H9 (cell line): ENCODE results near the gene ELAVL1. TPM values are rescaled to one million over a fixed set of nuclear protein-coding genes. Genes with fewer than 3 reads are reported as not detected.
A peak's percentile ranks its signal among the peaks of the same experiment; 100 is the strongest.

Experiments
- DNase-seq: peaks from one replicate; pipeline ENCODE4 v3.0.0-alpha.2; 2017
- H2AFZ ChIP-seq: one replicate; pipeline ENCODE4 v1.6.1; 2013; ENCODE audit warnings: mild to moderate bottlenecking, low read length, control low read depth, moderate library complexity
- H2AK5ac ChIP-seq: 2 replicates; pipeline ENCODE4 v1.6.1; 2013; ENCODE audit warnings: low read length, control low read depth, mixed read lengths; ENCODE audit not compliant: insufficient read length
- H2BK120ac ChIP-seq: one replicate; pipeline ENCODE4 v1.6.1; 2013; ENCODE audit warnings: low read depth, mild to moderate bottlenecking, low read length, control low read depth, inconsistent platforms; ENCODE audit not compliant: poor library complexity, severe bottlenecking
- H2BK12ac ChIP-seq: 2 replicates; pipeline ENCODE4 v1.6.1; 2013; ENCODE audit warnings: low read length, control low read depth, mixed read lengths, low read depth; ENCODE audit not compliant: insufficient read length
- H2BK15ac ChIP-seq: 2 replicates; pipeline ENCODE4 v1.6.1; 2013; ENCODE audit warnings: low read depth, low read length, control low read depth
- H2BK20ac ChIP-seq: one replicate; pipeline ENCODE4 v1.6.1; 2013; ENCODE audit warnings: low read depth, mild to moderate bottlenecking, low read length, control low read depth, inconsistent platforms; ENCODE audit not compliant: poor library complexity, severe bottlenecking
- H2BK5ac ChIP-seq: 2 replicates; pipeline ENCODE4 v1.6.1; 2013; ENCODE audit warnings: low read length, control low read depth, mixed read lengths; ENCODE audit not compliant: insufficient read length
- H3K14ac ChIP-seq: 2 replicates; pipeline ENCODE4 v1.6.1; 2013; ENCODE audit warnings: low read length, control low read depth; ENCODE audit not compliant: insufficient read depth
- H3K18ac ChIP-seq: 2 replicates; pipeline ENCODE4 v1.6.1; 2013; ENCODE audit warnings: low read depth, mild to moderate bottlenecking, mixed read lengths, low read length, control low read depth; ENCODE audit not compliant: insufficient read length
- H3K23ac ChIP-seq: 2 replicates; pipeline ENCODE4 v1.6.1; 2013; ENCODE audit warnings: low read length, control low read depth, mixed read lengths, low read depth; ENCODE audit not compliant: insufficient read length
- H3K23me2 ChIP-seq: 2 replicates; pipeline ENCODE4 v1.6.1; 2013; ENCODE audit warnings: low read depth, mild to moderate bottlenecking, mixed read lengths, low read length, control low read depth; ENCODE audit not compliant: insufficient read length, poor library complexity, severe bottlenecking
- H3K27ac ChIP-seq: 2 replicates; pipeline ENCODE4 v1.5.1; 2013; ENCODE audit warnings: low read length, control low read depth, mixed read lengths, low read depth; ENCODE audit not compliant: insufficient read length
- H3K27me3 ChIP-seq: 2 replicates; pipeline ENCODE4 v1.6.1; 2013; ENCODE audit warnings: low read length, control low read depth, inconsistent platforms; ENCODE audit not compliant: insufficient read depth
- H3K4ac ChIP-seq: 2 replicates; pipeline ENCODE4 v1.6.1; 2013; ENCODE audit warnings: low read depth, mild to moderate bottlenecking, control low read depth, inconsistent platforms, low read length, moderate library complexity
- H3K4me1 ChIP-seq: 2 replicates; pipeline ENCODE4 v1.6.1; 2013; ENCODE audit warnings: low read length, control low read depth, inconsistent platforms; ENCODE audit not compliant: insufficient read depth
- H3K4me2 ChIP-seq: 2 replicates; pipeline ENCODE4 v1.6.1; 2013; ENCODE audit warnings: low read length, control low read depth, mixed read lengths; ENCODE audit not compliant: insufficient read length, insufficient read depth
- H3K56ac ChIP-seq: 2 replicates; pipeline ENCODE4 v1.6.1; 2013; ENCODE audit warnings: low read depth, mild to moderate bottlenecking, mixed read lengths, low read length, control low read depth; ENCODE audit not compliant: insufficient read length
- H3K79me1 ChIP-seq: 2 replicates; pipeline ENCODE4 v1.6.1; 2013; ENCODE audit warnings: low read depth, mild to moderate bottlenecking, moderate library complexity, low read length, control low read depth, inconsistent platforms; ENCODE audit not compliant: insufficient read depth, poor library complexity, severe bottlenecking
- H3K79me2 ChIP-seq: 2 replicates; pipeline ENCODE4 v1.6.1; 2013; ENCODE audit warnings: low read length, control low read depth, inconsistent platforms; ENCODE audit not compliant: insufficient read depth
- H3K9ac ChIP-seq: 2 replicates; pipeline ENCODE4 v1.6.1; 2013; ENCODE audit warnings: low read length, control low read depth, mixed read lengths; ENCODE audit not compliant: insufficient read length; ENCODE audit errors: extremely low read depth
- H3K9me3 ChIP-seq: one replicate; pipeline ENCODE4 v1.6.1; 2013; ENCODE audit warnings: low read depth, low read length, inconsistent platforms; ENCODE audit not compliant: control insufficient read depth
- H3T11ph ChIP-seq: one replicate; pipeline ENCODE4 v1.6.1; 2013; ENCODE audit warnings: mild to moderate bottlenecking, low read length, control low read depth, inconsistent platforms
- H4K20me1 ChIP-seq: one replicate; pipeline ENCODE4 v1.6.1; 2013; ENCODE audit not compliant: control insufficient read depth, insufficient read length, insufficient read depth
- H4K5ac ChIP-seq: 2 replicates; pipeline ENCODE4 v1.6.1; 2013; ENCODE audit warnings: low read depth, mild to moderate bottlenecking, mixed read lengths, low read length, control low read depth; ENCODE audit not compliant: insufficient read length
- H4K8ac ChIP-seq: replicated peaks from 2 replicates; pipeline ENCODE4 v1.6.1; 2013; ENCODE audit warnings: low read length, control low read depth, mixed read lengths, low read depth; ENCODE audit not compliant: insufficient read length
- H4K91ac ChIP-seq: 2 replicates; pipeline ENCODE4 v1.6.1; 2013; ENCODE audit warnings: low read depth, mild to moderate bottlenecking, moderate library complexity, mixed read lengths, low read length, control low read depth; ENCODE audit not compliant: insufficient read length
- H3K27ac Mint-ChIP-seq, 3 experiments: 2 replicates in 2 of 3; 3 replicates in 1 of 3; pipeline ENCODE4 v1.8.0; 2020 to 2021; ENCODE audit warnings: mixed read lengths in 3 of 3, mild to moderate bottlenecking in 1 of 3, moderate library complexity in 1 of 3
- H3K27me3 Mint-ChIP-seq: 2 replicates; pipeline ENCODE4 v1.8.0; 2021; ENCODE audit warnings: low read depth, mild to moderate bottlenecking, moderate library complexity, mixed read lengths
- H3K36me3 Mint-ChIP-seq, 3 experiments: 2 replicates in 2 of 3; 3 replicates in 1 of 3; pipeline ENCODE4 v1.8.0; 2020 to 2021; ENCODE audit warnings: low read depth in 3 of 3, mixed read lengths in 3 of 3; ENCODE audit not compliant: insufficient read depth in 1 of 3
- H3K4me1 Mint-ChIP-seq, 2 experiments: 2 replicates each; pipeline ENCODE4 v1.8.0; 2020; ENCODE audit warnings: mixed read lengths in 2 of 2
- H3K4me3 Mint-ChIP-seq, 2 experiments: 2 replicates in 1 of 2; 3 replicates in 1 of 2; pipeline ENCODE4 v1.8.0; 2020 to 2021; ENCODE audit warnings: mild to moderate bottlenecking in 2 of 2, mixed read lengths in 2 of 2, moderate library complexity in 1 of 2
- H3K9me3 Mint-ChIP-seq, 2 experiments: 2 replicates in 1 of 2; 3 replicates in 1 of 2; pipeline ENCODE4 v1.8.0; 2020; ENCODE audit warnings: mild to moderate bottlenecking in 2 of 2, mixed read lengths in 2 of 2, moderate library complexity in 1 of 2
- WGBS: extraction: QIAGEN DNeasy Blood & Tissue Kit; methylation state at CpG from one replicate; pipeline ENCODE4 v1.1.7; 2013; ENCODE audit warnings: missing lambda C conversion rate, low lambda C conversion rate, mixed read lengths; ENCODE audit not compliant: insufficient read length; ENCODE audit errors: extremely low coverage; 5-methylcytosine and 5-hydroxymethylcytosine counted together
- total RNA-seq: library from RNA; stranded (reverse); gene quantifications from 2 replicates; pipeline ENCODE4 v1.2.1, GENCODE V29; 2021
- TF ChIP-seq, protein P1 (sequence below): fragments of 200-600 bp; sonication (generic); conservative IDR thresholded peaks from 3 replicates; pipeline ENCODE4 v1.8.0; 2021; ENCODE audit warnings: antibody characterized with exemption, mild to moderate bottlenecking

ELAVL1 gene
- total RNA-seq, 1 experiment from 2014 or later = 149 TPM

DNA sequence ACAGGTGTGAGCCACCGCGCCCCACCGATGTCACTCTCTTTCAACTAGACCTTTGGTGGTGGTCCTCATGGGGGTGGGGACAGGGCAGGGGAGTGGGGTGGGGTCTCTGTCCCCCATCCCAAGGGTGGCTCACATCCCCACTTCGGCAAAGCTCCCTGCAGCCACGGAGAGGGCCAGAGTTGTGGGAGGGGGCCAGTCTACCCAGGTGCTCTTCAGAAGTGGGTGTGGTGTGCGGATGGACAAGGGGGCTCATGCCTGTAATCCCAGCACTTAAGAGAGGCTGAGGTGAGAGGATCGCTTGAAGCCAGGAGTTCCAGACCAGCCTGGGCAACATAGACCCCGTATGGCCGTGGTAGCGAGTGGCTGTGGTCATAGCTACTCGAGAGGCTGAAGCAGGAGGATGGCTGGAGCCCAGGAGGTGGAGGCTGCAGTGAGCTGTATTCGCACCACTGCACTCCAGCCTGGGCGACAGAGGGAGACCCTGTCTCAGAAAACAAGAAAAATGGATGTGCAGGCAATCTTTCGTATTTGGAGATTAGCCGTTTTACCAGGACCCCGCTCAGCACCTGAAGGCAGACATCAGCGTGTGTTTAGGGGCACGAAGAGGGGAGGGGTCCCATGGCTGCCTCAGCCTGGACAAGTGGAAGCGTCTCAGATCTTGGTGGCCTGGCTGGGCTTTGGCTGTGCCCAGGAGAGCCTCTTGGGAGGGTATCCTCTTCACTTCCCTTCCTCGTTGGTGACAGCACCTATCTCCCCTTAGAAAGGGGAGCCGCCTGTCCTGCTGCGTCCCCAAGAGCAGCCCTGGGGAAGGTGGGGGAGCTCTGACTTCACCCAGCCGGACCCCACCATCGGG is 90.0 kb downstream of the ELAVL1 start:
- H3K4me3 Mint-ChIP-seq = peak overlapping the region; percentile 53 to 91
- no peak for DNase-seq
- Histone ChIP-seq H3K4me2 (peak overlapping the region; percentile 3), H4K91ac (no peak overlapping the region), H3K79me2 (no peaks in the 10 kb centered on the region), H3K18ac (no peak overlapping the region), H2AK5ac (no peak overlapping the region), H2BK12ac (no peak overlapping the region), H2BK20ac (no peak overlapping the region), H2BK15ac (no peak overlapping the region), H3K9ac (no peak overlapping the region), H2BK5ac (no peak overlapping the region), H3K23ac (no peak overlapping the region), H4K8ac (no peak overlapping the region), H4K20me1 (no peaks in the 10 kb centered on the region), H3K27me3 (peaks cover 16% of the 10 kb centered on the region; the same call in 1 of the 2 replicates), H3K27ac (no peak overlapping the region), H2BK120ac (no peak overlapping the region), H2AFZ (no peak overlapping the region), H3K79me1 (no peaks in the 10 kb centered on the region), H3K23me2 (peaks cover 17% of the 10 kb centered on the region), H3K9me3 (no peaks in the 10 kb centered on the region), H3K56ac (no peak overlapping the region), H3K4me1 (no peaks in the 10 kb centered on the region), H3T11ph (no peak overlapping the region), H3K14ac (no peak overlapping the region), H3K4ac (no peak overlapping the region), H4K5ac (no peak overlapping the region)
- H3K9me3 Mint-ChIP-seq = no peaks in the 10 kb centered on the region; a peak in 1 of 5 replicates
- peaks cover 17 to 23% of the 10 kb centered on the region in 2 experiments for H3K4me1 Mint-ChIP-seq
- no peak overlapping the region for H3K27ac Mint-ChIP-seq
- H3K36me3 Mint-ChIP-seq = peaks cover 15 to 25% (median 21%) of the 10 kb centered on the region in 3 experiments; a peak in 6 of 7 replicates
- peaks cover 57% of the 10 kb centered on the region for H3K27me3 Mint-ChIP-seq
- TF ChIP-seq, protein P1, sequence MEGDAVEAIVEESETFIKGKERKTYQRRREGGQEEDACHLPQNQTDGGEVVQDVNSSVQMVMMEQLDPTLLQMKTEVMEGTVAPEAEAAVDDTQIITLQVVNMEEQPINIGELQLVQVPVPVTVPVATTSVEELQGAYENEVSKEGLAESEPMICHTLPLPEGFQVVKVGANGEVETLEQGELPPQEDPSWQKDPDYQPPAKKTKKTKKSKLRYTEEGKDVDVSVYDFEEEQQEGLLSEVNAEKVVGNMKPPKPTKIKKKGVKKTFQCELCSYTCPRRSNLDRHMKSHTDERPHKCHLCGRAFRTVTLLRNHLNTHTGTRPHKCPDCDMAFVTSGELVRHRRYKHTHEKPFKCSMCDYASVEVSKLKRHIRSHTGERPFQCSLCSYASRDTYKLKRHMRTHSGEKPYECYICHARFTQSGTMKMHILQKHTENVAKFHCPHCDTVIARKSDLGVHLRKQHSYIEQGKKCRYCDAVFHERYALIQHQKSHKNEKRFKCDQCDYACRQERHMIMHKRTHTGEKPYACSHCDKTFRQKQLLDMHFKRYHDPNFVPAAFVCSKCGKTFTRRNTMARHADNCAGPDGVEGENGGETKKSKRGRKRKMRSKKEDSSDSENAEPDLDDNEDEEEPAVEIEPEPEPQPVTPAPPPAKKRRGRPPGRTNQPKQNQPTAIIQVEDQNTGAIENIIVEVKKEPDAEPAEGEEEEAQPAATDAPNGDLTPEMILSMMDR = no peak
- no CpG with 5 or more reads among the region's 24 CpGs for WGBS
